GM12892 (cell line): ENCODE results near the gene TAMALIN.

Experiments used
- POLR2A ChIP-seq: IDR thresholded peaks from 2 replicates; pipeline ENCODE4 v1.6.1; 2011; ENCODE audit warnings: low read depth, low read length, control low read depth
- TAF1 ChIP-seq: IDR thresholded peaks from 2 replicates; pipeline ENCODE4 v1.6.1; 2011; ENCODE audit warnings: low read depth, mild to moderate bottlenecking, control low read depth, low read length, borderline replicate concordance

GRCh38 chr12:52011602-52012214, 5.0 kb downstream of the TAMALIN start:
- TF ChIP-seq TAF1 (no peak), POLR2A (no peak)
